ENCODE measurements around the gene CHMP2A. TPM values are rescaled to one million over a fixed set of nuclear protein-coding genes. Genes with fewer than 3 reads are reported as not detected.

CHMP2A gene
- total and polyA plus RNA-seq, 2 donors (not counting 3 experiments of a cell fraction or from before 2014, with no cell fraction given): 105 to 150 TPM

DNA sequence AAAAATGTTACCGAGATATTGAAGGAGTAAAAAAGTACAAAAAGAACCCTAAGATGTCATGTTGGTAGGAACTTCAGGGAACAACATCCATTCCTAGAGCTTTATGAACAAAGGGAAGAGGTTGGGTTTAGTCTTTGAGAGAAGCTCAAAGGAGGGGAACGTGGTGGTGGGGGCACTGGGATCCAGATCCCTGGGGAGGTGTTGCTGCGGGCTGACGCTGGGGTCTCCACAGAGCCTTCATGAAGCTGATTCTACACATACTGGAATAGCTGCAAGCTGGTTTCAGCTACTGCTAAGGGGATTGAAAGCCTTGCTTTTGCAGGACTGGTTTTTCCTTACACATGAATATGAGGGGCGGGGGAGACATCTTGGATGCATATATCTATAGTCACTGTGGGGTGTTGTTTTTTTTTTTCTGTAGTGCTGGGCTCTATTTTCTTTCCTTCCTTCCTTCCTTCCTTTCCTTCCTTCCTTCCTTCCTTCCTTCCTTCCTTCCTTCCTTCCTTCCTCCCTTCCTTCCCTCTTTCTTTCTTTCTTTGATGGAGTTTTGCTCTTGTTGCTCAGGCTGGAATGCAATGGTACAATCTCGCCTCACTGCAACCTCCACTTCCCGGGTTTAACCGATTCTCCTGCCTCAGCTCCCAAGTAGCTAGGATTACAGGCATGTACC, 24.7 kb upstream of the CHMP2A start:
- peaks cover 0 to 14% of the 10 kb centered on the region in 2 experiments for H3K36me3 ChIP-seq (ENCODE audit: control insufficient read depth in 2 of 2, extremely low read depth in 1 of 2, insufficient read depth in 2 of 2, low read length in 2 of 2)
- H3K27me3 ChIP-seq (ENCODE audit: control insufficient read depth in 2 of 2, insufficient read depth in 2 of 2, low read length in 2 of 2): no peaks in the 10 kb centered on the region
- H4K20me1 ChIP-seq (replicated peaks; ENCODE audit: control insufficient read depth, extremely low read depth, insufficient read depth, low read length): no peaks in the 10 kb centered on the region
- intact Hi-C loops (cut with micrococcal nuclease) (no loop called here), dilution Hi-C loops (cut with MboI; ENCODE audit: extremely low pct_ligation_motif_present, low sequenced_read_pairs) (no loop called here)
- H3K79me2 ChIP-seq (ENCODE audit: control insufficient read depth, insufficient read depth, low read length): peaks cover 13% of the 10 kb centered on the region
- no TSS peak for BruUV-seq (replicated peaks)
- H3K9ac ChIP-seq (replicated peaks; ENCODE audit: extremely low read depth, insufficient read depth, low read length): no peak overlapping the region
- no peak for TF ChIP-seq JUN (IDR thresholded peaks at IDR 0.05; ENCODE audit: borderline replicate concordance, insufficient read depth, insufficient read length, low read depth)
- TF ChIP-seq POLR2AphosphoS5 (IDR thresholded peaks at IDR 0.05; ENCODE audit: insufficient read depth, low read depth, low read length): no peak
- no peaks in the 10 kb centered on the region for H3K9me3 ChIP-seq (replicated peaks; ENCODE audit: control insufficient read depth, insufficient read depth, low read length)
- H3K4me2 ChIP-seq (ENCODE audit: insufficient read depth, low read length): no peak overlapping the region
- H3K27ac ChIP-seq (ENCODE audit: insufficient read depth, low read depth, low read length): no peak overlapping the region
- H3K4me1 ChIP-seq (ENCODE audit: control insufficient read depth, extremely low read depth, insufficient read depth, low read length): peaks cover 4% of the 10 kb centered on the region
- CTCF ChIA-PET: interaction anchor here (1.7 to 8.9 kb wide), 4 partner anchors 25 to 65 kb away, joined by 7 to 111 read pairs (median 28); partner anchors contain the start of genes CHMP2A and ZBTB45
- FAIRE-seq (no peak), DNase-seq (ENCODE audit: low read depth, low spot score) (no peak)
- H2AFZ ChIP-seq (ENCODE audit: low read depth, low read length): no peak overlapping the region
- no peak overlapping the region for H3K4me3 ChIP-seq (replicated peaks in 1 of 3; ENCODE audit: insufficient read depth in 1 of 3, low read depth in 1 of 3, low read length in 3 of 3)
- POLR2A ChIA-PET: interaction anchor here (0.7 kb wide), 1 partner anchor 35 kb away, joined by 3 read pairs; no protein-coding TSS in a partner anchor
- H3K9me1 ChIP-seq (replicated peaks; ENCODE audit: control insufficient read depth, extremely low read depth, insufficient read depth, low read length): no peaks in the 10 kb centered on the region

DNA sequence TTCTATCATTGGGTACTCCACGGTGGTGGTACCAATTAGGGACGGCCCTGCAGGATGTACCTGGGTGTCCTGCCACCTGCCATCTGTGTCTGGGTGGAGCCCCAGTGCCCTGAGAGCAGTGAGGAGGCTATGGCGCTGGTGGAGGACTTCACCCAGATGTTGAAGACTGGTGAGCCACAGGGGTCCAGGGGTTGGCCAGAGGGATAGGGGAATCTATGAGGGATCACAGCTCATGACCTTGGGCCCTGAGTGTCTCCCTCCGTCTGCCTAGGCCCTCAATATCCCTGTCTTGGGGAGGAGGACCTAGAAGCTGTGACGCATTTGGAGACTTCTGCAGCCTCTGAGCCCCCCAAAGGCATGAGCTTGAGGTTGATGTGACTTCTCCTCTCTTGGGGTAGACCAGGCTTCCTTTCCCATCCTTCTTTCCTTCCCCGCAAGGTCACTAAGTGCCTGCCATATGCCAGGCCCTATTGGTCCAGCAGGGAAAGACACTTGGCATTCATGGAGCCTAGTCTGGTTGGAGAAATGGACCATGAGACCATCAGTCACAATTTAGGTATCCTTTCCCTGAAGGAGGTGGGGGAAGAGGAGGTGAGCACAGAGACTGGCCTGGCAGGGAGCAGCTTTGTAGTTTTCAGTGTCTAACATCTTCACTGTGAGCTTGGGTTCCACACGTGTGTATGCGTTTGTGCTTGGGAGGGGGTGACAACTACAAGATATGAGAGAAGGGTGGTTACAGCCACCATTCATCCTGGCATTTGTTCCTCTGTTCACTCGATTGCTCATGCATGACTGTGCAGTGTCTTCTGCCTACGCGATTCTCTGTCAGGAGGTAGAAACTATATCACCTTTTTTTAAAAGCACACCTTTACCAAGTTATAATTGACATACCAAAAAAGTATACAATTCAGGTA, 23.4 kb upstream of the CHMP2A start:
- Histone ChIP-seq H3K4me2 (ENCODE audit: insufficient read depth, low read length) (no peak overlapping the region), H3K9me3 (replicated peaks; ENCODE audit: control insufficient read depth, insufficient read depth, low read length) (no peaks in the 10 kb centered on the region), H3K27me3 (ENCODE audit: control insufficient read depth in 2 of 2, insufficient read depth in 2 of 2, low read length in 2 of 2) (no peaks in the 10 kb centered on the region), H2AFZ (ENCODE audit: low read depth, low read length) (no peak overlapping the region), H3K9me1 (replicated peaks; ENCODE audit: control insufficient read depth, extremely low read depth, insufficient read depth, low read length) (no peaks in the 10 kb centered on the region), H3K9ac (replicated peaks; ENCODE audit: extremely low read depth, insufficient read depth, low read length) (no peak overlapping the region), H3K79me2 (ENCODE audit: control insufficient read depth, insufficient read depth, low read length) (peaks cover 13% of the 10 kb centered on the region), H3K27ac (ENCODE audit: insufficient read depth, low read depth, low read length) (no peak overlapping the region), H3K4me3 (replicated peaks in 1 of 3; ENCODE audit: insufficient read depth in 1 of 3, low read depth in 1 of 3, low read length in 3 of 3) (no peak overlapping the region), H3K36me3 (ENCODE audit: control insufficient read depth in 2 of 2, extremely low read depth in 1 of 2, insufficient read depth in 2 of 2, low read length in 2 of 2) (peaks cover 0 to 11% of the 10 kb centered on the region in 2 experiments), H4K20me1 (replicated peaks; ENCODE audit: control insufficient read depth, extremely low read depth, insufficient read depth, low read length) (no peaks in the 10 kb centered on the region), H3K4me1 (ENCODE audit: control insufficient read depth, extremely low read depth, insufficient read depth, low read length) (peaks cover 12% of the 10 kb centered on the region)
- DNase-seq (ENCODE audit: low read depth, low spot score) (no peak), FAIRE-seq (no peak)
- dilution Hi-C loops (cut with MboI; ENCODE audit: extremely low pct_ligation_motif_present, low sequenced_read_pairs) (no loop called here), intact Hi-C loops (cut with micrococcal nuclease) (no loop called here)
- TF ChIP-seq FOS (IDR thresholded peaks at IDR 0.05; ENCODE audit: borderline replicate concordance, insufficient read depth, low read length) (no peak), JUN (IDR thresholded peaks at IDR 0.05; ENCODE audit: borderline replicate concordance, insufficient read depth, insufficient read length, low read depth) (no peak), POLR2AphosphoS5 (IDR thresholded peaks at IDR 0.05; ENCODE audit: insufficient read depth, low read depth, low read length) (no peak), POLR2A (IDR thresholded peaks at IDR 0.05; ENCODE audit: low read depth, low read length) (no peak), GATA2 (IDR thresholded peaks at IDR 0.05; ENCODE audit: insufficient read depth, insufficient read length, low read depth, low read length) (no peak), EZH2 (IDR thresholded peaks at IDR 0.05; ENCODE audit: borderline replicate concordance, low read depth, low read length, severe bottlenecking) (no peak), MYC (IDR thresholded peaks at IDR 0.05; ENCODE audit: low read depth, low read length) (no peak)
- TF ChIP-seq, protein P1, sequence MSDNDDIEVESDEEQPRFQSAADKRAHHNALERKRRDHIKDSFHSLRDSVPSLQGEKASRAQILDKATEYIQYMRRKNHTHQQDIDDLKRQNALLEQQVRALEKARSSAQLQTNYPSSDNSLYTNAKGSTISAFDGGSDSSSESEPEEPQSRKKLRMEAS (IDR thresholded peaks at IDR 0.05; ENCODE audit: insufficient read depth, insufficient read length): no peak
- TF ChIP-seq, protein P2, sequence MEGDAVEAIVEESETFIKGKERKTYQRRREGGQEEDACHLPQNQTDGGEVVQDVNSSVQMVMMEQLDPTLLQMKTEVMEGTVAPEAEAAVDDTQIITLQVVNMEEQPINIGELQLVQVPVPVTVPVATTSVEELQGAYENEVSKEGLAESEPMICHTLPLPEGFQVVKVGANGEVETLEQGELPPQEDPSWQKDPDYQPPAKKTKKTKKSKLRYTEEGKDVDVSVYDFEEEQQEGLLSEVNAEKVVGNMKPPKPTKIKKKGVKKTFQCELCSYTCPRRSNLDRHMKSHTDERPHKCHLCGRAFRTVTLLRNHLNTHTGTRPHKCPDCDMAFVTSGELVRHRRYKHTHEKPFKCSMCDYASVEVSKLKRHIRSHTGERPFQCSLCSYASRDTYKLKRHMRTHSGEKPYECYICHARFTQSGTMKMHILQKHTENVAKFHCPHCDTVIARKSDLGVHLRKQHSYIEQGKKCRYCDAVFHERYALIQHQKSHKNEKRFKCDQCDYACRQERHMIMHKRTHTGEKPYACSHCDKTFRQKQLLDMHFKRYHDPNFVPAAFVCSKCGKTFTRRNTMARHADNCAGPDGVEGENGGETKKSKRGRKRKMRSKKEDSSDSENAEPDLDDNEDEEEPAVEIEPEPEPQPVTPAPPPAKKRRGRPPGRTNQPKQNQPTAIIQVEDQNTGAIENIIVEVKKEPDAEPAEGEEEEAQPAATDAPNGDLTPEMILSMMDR (IDR thresholded peaks at IDR 0.05; ENCODE audit: extremely low read depth in 1 of 2, insufficient read depth in 1 of 2, low read depth in 1 of 2, low read length in 2 of 2): no peak
- BruUV-seq (replicated peaks): no TSS peak
- CTCF ChIA-PET: interaction anchor here (1.7 to 8.9 kb wide), 2 partner anchors 59 to 64 kb away, joined by 7 to 111 read pairs; partner anchors contain the start of gene ZBTB45
- POLR2A ChIA-PET: no interaction called here
